T-helper 2 cell (primary cell): ENCODE data around the gene RHO.

Experiments used
- DNase-seq, 5 experiments: peaks; one replicate each; pipeline versions ENCODE4 v3.0.0 to v3.0.0-alpha.2; 2012 to 2022

Gene RHO

DNA sequence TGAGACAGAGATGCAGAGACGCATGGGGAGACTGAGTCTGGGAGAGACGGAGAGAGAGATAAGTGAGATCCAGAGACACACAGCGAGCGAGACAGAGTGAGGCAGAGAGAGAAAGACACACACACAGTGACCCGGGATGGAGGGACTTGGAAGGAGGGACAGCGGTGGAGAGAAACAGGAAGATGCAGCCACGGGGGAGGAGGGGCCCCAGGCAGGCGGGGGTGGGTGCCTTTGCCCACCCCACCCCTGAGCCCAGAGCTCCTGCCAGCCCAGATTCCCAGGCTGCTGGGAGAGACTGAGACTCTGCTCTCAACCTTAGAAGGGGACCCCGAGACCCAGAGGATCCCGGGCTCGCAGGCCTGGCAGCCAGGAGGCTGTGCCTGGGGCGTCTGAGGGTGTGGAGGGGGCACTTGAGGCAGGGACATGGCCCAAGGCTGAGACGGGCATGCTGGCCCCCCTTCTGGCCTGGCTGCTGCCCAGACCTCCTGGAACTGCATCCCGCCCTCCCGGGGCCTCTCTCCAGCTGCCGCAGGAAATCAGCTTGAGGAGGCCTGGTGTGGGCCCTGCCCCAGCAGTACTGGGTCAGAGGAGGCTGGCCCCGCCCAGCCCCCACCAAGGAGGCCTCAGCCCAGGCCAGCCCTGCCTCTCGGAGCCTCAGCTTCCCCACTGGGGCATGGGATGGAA, 32.6 kb downstream of the RHO start:
- no peak for DNase-seq

DNA sequence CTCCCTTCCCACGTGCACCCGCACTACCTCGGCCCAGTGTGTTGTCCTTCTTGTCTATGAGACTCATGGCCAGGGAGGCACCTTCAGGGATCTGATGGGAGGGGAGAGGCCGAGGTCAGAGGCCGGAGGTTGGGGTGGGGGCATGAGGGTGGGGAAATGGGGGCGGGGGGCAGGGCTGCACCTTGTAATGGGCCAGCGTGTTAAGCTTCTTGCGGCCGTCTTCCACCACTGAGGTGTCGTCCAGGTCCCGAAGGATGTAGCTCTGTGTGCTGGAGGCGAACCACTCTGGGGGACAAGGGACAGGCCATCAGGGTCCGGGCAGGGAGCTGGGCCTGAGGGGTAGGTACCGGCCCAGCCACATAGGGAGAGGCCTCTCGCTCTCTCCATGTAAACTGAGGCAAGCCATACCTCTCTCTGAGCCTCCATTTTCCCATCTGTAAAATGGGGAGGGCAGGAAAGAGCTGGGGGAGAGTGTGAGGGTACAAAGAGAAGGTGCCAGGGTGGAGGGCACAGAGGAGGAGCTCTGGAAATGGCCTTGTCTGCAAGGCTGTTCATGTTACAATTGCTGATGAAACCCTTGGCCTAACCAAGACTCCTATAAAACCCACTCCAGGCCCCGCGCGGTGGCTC, 33.3 kb downstream of the RHO start:
- no peak for DNase-seq

DNA sequence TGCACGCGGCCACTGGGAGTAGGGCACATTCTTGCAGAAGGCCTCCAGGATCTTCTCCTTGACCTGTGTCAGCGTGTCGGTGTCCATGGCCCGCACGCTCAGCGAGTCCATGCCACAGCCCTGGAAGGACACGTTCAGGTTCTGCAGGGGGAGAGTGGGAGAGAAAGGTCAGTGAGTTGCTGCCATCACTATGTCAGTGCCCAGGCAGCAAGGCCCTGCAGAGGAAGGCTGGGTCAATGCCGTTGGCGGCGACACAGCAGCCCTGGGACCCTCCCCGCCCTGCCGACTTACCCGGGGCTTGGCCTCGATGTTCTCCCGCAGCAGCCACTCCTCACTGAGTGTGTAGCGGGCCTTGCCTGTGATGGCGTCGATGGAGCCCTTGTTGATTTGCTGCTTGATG, 34.4 kb downstream of the RHO start:
- DNase-seq: no peak

DNA sequence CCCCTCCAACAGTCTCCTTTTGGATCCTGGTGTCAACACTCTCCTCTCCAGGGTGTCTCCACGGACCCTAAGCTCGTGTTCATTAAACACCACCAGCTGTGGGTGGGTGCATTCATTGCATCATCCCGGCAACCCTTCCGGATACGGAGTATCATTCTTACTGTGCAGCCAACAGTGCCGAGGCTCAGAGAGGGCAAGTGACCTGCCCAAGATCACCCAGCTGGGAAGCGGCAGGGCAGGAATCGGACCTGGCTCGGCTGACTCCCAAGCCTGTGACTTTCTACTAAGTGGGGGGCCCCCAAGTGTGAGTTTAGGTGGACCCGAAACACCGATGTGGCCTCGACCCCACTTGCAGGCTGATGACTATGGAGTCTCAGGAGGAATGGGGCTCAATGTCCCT, 34.9 kb downstream of the RHO start:
- DNase-seq: no peak

DNA sequence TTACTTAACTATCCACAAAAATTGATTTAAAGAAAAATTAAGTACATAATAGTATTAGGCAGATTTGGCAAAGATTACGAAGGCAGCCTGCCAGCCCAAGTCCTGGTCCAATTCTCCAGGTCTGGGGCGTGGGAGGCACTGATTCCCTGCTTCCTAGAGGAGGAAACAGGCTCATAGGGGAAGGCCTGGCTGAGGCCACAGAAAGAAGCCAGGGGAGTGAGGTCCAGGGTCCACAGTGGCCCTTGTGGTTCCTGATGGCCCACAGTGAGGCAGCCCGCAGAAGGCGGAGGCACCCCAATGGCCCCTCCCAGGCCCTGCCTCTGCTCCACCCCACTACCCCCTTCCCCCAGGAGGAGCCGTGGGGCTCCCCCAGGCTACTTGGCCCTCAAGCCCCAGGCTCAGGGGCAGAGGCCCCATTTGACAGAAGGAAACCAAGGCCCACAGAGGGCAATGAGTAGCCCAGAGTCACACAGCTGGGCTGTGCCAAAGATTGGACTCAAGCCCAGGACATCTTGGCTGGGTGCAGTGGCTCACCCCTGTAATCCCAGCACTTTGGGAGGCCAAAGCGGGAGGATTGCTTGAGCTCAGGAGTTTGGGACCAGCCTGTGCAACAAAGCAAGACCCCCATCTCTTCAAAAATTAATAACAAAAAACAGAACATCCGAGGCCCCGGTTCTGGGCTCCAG, 35.6 kb downstream of the RHO start:
- no peak for DNase-seq

DNA sequence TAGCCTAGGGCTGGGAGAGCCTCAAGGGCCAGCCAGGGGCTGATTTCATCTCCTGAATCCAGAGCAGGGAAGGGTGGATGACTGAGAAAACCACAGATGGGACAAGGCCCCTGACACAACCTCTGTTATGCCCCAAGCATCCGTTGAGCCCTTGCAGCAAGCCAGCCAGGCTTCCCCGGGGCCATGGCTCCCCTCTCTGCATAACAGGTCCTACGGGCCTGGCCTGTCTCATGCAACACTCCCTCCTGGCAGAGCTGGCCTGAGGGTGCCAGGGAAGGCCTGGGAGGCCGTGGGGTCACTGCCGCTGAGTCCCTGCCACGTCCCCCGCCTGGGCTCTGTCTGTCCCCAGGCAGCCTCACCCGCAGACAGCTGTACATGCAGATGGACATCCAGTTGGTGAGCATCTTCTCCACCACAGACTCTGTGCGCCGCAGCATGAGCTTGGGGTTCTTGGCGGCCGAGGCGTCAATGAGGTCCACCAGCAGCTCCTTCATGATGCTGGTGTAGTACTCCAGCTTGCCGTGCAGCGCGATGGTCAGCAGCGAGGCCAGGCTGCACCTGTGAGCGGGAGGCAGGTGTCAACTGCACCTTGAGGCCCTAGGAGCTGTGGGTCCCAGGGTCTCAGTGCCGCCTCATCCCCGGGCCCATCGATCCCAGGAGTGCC, 36.7 kb downstream of the RHO start:
- no peak for DNase-seq

DNA sequence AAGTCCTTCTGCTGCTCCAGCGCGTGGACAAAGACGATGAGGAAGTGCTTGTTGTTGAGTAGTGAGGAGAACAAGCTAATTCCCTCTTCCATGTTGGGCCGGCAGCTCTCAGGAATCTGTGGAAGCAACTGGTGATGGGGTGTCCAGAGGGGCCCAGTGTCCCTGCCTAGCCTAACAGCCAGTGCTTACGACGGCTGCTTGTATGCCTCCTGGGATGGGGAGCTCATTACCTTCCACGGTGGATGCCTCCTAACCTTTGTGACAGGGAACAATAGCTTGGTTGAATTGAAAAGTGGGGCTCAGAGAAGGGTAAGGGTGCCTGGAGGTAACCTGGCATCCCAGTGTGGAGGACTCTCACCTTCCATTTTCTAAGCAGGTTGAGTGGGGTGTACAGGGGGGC, 37.5 kb downstream of the RHO start:
- no peak for DNase-seq

DNA sequence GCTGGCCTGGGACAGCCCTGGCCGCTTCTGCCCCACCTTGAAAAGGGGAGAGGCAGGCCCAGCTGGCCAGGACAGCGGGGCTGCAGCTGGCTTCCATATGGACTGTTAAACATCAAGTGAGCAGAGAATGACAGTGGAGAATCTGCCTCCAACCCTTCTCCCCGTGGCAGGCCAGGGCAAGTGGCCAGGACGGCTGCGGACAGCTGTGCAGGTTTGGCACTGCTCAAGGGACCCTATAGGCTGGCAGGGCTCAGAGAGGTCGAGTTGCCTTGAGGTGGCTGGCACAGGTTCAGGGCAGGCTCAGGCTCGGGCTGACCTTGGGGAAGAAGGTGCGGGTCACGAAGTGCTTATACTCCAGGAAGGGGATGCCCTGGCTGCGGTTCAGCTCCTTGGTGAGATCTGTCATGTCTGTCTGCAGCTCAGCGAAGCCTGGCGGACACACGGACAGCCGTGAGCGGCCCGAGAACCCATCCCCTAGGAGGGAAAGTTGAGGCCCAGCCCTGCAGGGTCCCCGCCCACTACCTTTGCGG, 38.8 kb downstream of the RHO start:
- DNase-seq: no peak

DNA sequence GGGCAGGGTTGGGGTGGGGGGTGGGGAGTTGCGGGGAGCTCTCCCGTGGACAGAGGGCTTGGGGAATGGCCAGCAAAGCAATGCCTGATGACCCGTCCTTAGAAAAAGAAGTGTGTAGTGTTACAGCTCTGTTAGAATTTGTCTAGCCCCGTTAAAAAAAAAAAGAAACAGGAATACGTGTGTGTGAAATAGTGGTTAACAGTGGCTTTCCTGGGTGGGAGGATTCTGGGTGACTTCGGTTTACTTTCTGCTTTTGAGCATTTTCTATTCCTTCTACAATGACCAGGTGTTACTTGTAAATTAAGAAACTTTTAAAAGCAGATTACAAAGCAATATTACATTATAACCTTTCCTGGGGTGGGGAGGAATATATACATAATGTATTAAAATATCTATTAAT, 39.5 kb downstream of the RHO start:
- peak in 1 of 5 experiments; percentile 47 for DNase-seq

DNA sequence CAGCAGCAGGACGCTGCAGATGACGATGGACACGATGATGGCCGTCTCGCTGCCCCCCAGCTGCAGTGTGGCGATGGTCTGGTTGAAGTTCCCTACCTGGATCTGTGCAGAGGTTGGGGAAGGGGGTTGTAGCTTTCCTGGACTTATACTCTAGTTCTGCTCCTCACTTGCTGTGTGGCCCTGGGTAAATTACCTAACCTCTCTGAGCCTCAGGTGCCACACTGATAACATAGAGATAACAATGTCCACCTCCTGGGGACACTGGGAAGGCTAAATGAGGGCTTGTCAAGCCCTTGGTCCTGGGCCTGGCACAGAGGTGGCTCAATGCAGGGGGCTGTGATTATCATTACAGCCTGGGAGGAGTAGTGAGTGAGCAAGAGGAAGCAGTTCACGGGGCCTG, 41.4 kb downstream of the RHO start:
- no peak for DNase-seq

DNA sequence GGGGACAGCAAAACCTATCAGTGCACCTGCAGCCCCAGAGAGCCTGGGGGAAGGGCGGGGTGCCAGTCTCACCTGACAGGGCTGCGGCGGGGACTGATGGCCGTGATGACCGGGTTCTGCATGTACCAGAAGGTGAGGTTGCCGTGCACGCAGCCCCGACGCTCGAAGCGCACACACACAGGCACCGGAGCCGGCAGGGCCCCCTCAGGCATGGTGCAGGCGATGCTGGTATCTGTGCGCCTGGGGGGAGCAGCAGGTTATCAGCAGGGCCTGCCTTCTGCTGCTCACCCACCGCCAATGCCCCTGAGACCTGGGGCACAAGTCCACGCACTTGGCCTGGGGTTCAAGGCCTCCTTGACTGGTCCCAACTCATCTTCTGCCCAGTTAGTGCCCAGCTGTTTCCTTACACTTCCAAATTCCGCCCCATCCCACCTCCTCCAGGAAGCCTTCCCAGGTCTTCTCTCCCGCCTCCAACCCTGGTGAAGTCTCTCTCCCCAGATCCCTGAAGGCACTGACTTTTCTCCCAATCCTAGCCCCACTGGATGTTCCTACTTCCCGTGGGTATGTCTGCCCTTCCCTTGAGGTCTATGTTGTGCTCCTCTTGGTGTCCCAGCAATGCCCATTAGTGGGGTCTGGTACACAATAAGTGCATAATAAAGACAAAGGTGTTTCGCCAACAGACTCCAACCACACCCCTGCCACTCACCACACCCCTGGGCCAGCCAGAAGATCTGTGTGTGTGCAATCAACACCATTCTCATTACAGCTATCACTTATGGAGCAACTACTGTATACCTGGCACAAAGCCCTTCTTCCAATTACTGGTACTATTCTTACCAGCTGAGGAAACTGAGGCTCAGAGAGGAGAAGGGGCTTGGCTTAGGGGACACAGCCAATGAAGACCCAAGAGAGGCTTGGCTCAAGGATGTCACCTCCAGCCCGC, 43.4 kb downstream of the RHO start:
- no peak for DNase-seq

DNA sequence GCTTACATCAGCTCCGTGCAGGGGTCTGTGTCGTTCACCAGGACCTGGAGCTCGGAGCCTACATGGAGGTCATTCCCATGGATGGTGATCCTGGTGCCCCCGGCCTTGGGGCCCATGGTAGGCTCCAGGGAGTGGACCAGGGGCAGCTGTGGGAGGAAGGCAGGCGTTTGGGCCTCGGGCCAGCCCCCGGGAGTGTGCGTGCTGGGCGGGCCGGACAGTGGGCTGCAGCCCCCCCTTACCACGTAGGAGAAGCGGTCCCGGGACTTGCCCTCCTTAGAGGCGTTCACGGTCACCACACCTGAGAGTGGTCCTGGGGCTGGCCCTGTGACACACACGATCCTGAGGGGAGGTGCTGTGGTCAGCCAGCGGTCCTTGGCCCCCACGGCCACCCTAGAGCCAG, 44.2 kb downstream of the RHO start:
- no peak for DNase-seq

DNA sequence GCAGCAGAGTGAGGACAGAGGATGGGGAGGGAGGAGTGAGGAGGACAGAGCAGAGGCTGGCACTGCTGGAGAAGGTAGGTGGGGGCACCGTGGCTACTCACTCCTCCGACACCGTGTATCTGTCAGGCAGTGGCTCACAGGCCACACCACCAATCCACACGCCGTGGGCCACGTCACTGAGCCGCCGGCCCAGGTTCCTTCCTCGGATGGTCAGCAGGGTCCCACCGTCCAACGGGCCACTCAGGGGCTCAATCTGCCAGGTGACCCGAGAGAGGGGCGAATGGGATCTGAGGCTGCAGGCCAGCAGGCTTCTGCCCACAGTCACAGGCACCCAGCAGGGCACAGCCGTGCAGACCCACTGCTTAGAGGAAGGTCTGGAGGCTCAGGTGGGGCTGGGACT, 45.1 kb downstream of the RHO start:
- DNase-seq: no peak

DNA sequence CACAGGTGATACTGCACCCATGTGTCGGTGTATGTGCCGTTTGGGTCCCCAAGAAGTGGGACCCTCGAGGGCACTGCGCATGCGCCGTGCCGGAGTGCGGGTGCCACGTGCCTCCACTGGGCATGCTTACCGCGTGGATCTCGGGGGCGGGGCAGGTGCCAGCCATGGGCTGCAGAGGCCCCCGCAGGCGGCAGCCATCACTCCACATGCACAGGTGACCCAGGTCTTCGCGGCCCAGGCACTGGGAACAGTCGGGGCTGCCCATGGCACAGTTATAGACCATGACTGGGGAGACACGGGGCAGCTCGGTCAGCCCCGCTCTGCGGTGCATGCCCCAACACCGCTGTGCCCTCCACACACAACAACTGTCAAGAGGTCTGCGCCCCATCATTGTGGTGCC, 45.8 kb downstream of the RHO start:
- DNase-seq: no peak

DNA sequence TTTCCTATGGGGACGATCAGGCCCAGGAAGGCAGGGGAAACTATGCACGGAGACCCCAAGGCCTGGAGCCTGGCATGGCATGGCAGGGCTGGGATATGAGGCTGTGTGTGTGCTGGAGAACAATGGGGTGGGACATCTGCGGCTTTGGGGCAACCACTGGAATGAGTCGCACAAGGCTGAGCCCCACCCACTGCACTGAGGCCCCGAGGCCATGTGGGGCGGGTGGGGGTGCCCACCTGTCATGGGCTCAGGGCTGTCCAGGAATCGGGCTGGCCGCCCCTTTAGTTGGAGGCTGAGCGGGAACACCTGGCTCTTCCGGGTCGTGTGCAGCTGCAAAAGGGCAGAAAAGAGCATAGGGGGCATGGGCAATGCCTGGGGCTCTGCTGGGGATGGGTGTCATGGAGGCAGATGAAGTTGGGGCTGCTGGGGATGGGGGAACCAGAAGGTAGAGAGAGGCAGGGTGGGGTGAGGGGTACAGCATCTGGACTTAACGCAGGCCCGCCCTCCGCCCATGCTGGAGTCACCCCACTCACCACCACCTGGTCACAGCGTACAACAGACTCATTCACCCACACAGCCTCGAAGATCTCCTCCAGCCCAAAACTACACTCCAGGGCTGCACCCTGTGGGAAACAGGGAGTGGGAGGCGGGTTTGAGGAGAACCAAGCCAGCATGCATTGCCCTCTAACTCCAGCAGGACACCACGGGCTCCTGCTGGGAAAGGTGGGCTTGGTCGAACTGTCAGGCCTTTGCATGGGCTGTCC, 47.0 kb downstream of the RHO start:
- no peak for DNase-seq

DNA sequence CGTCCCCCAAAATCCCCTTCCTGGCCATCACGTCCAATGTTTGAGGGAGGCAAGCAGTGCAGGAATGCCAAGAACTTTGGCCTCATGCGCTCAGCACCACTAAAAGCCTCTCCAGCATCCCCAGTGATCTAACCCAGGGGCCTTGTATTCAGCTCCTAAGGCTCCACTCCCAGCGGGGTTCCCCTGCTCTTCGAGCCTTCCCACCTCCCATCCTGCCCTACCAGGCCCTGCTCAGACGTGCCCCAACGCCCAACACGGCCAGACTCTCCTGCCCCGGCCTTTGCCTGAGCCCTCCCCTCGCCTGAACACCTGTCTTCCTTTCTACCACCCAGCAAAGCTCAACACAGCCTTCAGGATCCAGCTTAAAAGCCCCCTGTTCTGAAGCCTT, 47.6 kb downstream of the RHO start:
- DNase-seq: peak in 1 of 5 experiments; percentile 18

DNA sequence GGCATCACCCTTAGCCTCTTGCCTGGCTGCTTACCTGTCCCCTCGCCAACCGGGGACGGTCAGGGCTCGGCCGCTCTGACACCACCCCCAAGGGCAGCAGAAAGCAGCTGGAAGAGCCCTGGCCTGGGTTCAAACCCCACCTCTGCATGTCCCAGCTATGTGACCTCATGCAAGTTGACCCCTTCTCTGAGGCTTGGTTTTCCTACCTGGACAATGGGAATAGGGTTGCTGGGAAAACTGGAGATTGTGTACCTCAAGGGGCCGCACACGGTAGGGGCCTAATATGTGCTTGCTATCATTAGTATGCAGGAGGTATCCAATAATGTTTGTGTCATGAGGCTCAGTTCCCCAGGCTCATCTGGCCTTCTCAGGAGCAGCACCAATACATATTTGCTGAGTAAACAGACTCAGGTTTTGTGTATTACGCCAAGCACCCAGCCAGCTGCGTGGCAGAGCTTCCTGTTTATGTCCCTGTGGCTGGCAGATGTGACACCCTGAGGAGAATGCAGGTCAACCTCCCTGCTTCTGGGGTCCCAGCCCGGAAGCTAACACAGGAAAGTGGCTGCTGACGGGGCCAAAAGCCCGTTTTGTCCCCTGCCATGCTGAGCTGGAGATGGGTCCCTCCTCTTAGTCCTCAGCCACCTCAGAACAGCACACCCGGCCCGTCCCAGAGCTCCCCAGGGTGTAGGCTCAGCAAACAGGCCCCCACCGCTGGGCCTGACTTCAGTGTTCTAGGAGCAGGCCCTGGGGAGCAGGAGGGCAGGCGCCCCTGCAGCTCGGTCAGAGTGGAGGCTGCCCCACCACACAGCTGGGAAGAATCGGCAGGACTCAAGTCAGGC, 48.3 kb downstream of the RHO start:
- DNase-seq: peak in 3 of 5 experiments; percentile 23 to 95 (median 94)

DNA sequence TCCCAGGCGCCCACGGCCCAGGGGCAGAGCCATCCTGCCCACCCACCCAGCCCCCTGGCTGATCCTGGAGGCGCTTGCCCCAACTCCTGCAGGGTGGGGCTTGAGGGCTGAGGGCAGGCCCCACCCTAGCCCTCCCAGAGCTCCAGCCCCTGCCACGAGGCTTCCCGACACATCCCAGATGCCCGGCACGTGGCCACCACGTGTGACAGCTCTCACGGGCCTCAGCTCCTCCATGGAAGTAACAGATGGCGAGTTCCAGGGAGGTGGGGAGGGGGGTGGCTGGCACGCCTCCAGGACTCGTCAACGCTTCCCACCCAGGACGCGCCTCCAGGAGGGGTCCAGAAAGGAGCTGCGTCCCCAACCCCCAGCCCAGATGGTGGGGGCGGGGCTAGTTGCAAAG, 48.9 kb downstream of the RHO start:
- DNase-seq: no peak

DNA sequence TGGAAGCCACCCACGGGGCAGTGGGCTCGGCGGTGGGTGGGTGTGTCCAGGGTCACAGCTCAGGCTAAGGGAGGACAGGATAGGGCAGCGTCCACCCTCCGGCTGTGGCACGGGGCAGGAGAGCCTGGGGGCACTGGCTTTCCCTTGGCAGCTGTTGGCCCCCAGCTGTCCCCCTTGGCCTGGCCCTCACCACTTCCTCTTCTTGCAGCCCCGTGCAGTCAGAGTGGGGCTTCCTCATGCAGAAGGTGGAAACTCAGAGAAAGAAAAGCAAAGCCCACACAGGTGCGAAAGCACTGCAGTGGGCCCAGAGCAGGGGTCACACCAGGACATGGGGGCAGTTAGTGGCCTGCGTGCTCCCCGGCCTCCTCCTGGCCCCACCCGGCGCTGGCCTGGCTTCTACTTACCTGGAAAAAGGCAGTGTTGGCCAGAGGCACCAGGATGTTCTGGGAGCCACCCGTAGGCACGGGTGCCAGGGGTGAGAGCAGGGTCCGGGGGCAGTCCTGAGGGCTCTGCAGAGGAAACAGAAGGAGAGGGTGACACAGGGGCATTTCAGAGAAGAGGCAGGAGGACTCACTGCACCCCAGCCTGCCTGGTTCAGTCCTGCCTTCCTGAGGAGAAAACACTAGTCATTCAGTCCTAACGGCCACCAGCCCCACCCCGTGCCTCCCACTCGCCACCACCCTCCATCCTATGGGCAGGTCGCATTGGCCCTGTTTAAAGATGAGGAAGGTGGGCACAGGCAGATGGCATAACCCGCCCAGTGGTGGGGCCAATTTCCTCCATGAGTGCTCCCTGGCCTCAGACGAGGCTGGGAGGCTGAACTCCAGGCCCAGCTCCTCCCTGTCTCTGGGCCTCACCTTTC, 49.7 kb downstream of the RHO start:
- DNase-seq: peak in 2 of 5 experiments; percentile 20 to 55

DNA sequence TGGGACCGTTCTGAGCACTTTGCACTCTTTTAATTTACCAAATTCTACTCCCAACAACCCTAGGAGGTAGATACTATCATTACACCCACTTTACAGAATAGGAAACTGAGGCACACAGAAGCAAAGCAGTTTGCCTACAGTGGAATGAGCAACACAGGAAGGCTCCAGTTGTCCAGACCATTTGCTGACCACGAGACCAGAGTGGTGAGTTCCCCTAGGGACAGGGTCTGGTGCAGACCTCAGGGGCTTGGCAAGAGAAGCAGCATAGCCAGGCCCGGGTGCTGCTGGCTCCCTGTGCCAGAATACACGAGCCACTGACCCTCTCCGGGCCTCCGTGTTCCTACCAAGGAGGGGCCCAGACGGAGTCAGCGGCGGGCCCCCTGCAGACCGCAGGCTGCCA, 51.6 kb downstream of the RHO start:
- no peak for DNase-seq
